ENCODE measurements around the gene TARM1. TPM values are rescaled to one million over a fixed set of nuclear protein-coding genes. Genes with fewer than 3 reads are reported as not detected.

Gene TARM1
- polyA plus RNA-seq, 1 of the 3 experiments (the other 2 are of a cell fraction): not detected

DNA sequence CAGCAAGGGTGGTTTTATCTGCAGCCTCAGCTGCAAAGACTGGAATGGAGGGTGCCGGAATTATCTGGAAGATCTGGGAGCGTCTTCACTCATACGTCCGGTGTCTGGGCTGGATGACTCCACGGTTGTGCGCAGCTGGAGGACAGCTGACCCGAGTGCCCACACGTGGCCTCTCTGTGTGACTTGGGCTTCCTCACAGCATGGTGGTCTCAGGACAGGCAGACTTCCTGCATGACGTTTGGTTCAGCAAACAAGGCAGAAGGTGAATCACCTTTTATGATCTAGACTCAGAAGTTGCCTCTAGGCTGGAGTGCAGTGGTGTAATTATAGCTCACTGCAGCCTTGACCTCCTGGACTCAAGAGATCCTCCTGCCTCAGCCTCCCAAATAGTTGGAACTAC is 56.5 kb downstream of the TARM1 start:
- H4K20me1 ChIP-seq (ENCODE audit: insufficient read depth): no peaks in the 10 kb centered on the region
- no peak overlapping the region for H3K9ac ChIP-seq
- peaks cover 17% of the 10 kb centered on the region for H3F3A ChIP-seq (replicated peaks; ENCODE audit: insufficient read depth)
- H3K27me3 ChIP-seq (ENCODE audit: insufficient read depth): no peaks in the 10 kb centered on the region
- H3K4me3 ChIP-seq (ENCODE audit: low read depth in 2 of 2, low read length in 1 of 2): no peak overlapping the region
- WGBS (ENCODE audit: low lambda C conversion rate): 28% methylated on average over 9 of the region's 9 CpGs
- H3K79me2 ChIP-seq (ENCODE audit: insufficient read depth): no peaks in the 10 kb centered on the region
- no peaks in the 10 kb centered on the region for H3K9me3 ChIP-seq
- CTCF ChIA-PET: interaction anchor here (0.8 to 7.2 kb wide), 23 partner anchors 10 to 234 kb away, joined by 3 to 128 read pairs (median 6); partner anchors contain the start of genes CACNG7, MYADM and PRKCG
- H2AFZ ChIP-seq (ENCODE audit: low read depth): no peak overlapping the region
- no peak overlapping the region for H3K4me2 ChIP-seq
- no peaks in the 10 kb centered on the region for H3K36me3 ChIP-seq (replicated peaks in 1 of 2; ENCODE audit: control insufficient read depth in 1 of 2, insufficient read depth in 2 of 2, low read length in 1 of 2)
- TF ChIP-seq SIN3A (IDR thresholded peaks at IDR 0.05; ENCODE audit: borderline replicate concordance, low read depth, low read length) (no peak), POLR2AphosphoS5 (IDR thresholded peaks at IDR 0.05; ENCODE audit: low read depth, low read length) (no peak), TCF12 (IDR thresholded peaks at IDR 0.05) (no peak), GATA2 (CRISPR knock-in tag; IDR thresholded peaks at IDR 0.05) (no peak), RXRA (IDR thresholded peaks at IDR 0.05; ENCODE audit: borderline replicate concordance, low read depth) (no peak), CHD2 (IDR thresholded peaks at IDR 0.05; ENCODE audit: low read length, partially characterized antibody) (no peak), TEAD4 (IDR thresholded peaks at IDR 0.05; ENCODE audit: borderline replicate concordance, insufficient read depth) (no peak), MXI1 (IDR thresholded peaks at IDR 0.05; ENCODE audit: low read depth, low read length) (no peak), RCOR1 (IDR thresholded peaks at IDR 0.05; ENCODE audit: low read length) (no peak), FOXJ3 (CRISPR knock-in tag; IDR thresholded peaks at IDR 0.05) (no peak), FOXM1 (IDR thresholded peaks at IDR 0.05; ENCODE audit: low read depth) (no peak), YY1 (IDR thresholded peaks at IDR 0.05; ENCODE audit: low read depth) (no peak)
- TF ChIP-seq, protein P1, sequence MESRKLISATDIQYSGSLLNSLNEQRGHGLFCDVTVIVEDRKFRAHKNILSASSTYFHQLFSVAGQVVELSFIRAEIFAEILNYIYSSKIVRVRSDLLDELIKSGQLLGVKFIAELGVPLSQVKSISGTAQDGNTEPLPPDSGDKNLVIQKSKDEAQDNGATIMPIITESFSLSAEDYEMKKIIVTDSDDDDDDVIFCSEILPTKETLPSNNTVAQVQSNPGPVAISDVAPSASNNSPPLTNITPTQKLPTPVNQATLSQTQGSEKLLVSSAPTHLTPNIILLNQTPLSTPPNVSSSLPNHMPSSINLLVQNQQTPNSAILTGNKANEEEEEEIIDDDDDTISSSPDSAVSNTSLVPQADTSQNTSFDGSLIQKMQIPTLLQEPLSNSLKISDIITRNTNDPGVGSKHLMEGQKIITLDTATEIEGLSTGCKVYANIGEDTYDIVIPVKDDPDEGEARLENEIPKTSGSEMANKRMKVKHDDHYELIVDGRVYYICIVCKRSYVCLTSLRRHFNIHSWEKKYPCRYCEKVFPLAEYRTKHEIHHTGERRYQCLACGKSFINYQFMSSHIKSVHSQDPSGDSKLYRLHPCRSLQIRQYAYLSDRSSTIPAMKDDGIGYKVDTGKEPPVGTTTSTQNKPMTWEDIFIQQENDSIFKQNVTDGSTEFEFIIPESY (IDR thresholded peaks at IDR 0.05; ENCODE audit: borderline replicate concordance, low read depth): no peak
- TF ChIP-seq, protein P2, sequence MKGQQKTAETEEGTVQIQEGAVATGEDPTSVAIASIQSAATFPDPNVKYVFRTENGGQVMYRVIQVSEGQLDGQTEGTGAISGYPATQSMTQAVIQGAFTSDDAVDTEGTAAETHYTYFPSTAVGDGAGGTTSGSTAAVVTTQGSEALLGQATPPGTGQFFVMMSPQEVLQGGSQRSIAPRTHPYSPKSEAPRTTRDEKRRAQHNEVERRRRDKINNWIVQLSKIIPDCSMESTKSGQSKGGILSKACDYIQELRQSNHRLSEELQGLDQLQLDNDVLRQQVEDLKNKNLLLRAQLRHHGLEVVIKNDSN (IDR thresholded peaks at IDR 0.05; ENCODE audit: borderline replicate concordance, low read depth): no peak
- TF ChIP-seq, protein P3, sequence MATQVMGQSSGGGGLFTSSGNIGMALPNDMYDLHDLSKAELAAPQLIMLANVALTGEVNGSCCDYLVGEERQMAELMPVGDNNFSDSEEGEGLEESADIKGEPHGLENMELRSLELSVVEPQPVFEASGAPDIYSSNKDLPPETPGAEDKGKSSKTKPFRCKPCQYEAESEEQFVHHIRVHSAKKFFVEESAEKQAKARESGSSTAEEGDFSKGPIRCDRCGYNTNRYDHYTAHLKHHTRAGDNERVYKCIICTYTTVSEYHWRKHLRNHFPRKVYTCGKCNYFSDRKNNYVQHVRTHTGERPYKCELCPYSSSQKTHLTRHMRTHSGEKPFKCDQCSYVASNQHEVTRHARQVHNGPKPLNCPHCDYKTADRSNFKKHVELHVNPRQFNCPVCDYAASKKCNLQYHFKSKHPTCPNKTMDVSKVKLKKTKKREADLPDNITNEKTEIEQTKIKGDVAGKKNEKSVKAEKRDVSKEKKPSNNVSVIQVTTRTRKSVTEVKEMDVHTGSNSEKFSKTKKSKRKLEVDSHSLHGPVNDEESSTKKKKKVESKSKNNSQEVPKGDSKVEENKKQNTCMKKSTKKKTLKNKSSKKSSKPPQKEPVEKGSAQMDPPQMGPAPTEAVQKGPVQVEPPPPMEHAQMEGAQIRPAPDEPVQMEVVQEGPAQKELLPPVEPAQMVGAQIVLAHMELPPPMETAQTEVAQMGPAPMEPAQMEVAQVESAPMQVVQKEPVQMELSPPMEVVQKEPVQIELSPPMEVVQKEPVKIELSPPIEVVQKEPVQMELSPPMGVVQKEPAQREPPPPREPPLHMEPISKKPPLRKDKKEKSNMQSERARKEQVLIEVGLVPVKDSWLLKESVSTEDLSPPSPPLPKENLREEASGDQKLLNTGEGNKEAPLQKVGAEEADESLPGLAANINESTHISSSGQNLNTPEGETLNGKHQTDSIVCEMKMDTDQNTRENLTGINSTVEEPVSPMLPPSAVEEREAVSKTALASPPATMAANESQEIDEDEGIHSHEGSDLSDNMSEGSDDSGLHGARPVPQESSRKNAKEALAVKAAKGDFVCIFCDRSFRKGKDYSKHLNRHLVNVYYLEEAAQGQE (IDR thresholded peaks at IDR 0.05; ENCODE audit: low read depth, low read length): no peak
- TF ChIP-seq, protein P4, sequence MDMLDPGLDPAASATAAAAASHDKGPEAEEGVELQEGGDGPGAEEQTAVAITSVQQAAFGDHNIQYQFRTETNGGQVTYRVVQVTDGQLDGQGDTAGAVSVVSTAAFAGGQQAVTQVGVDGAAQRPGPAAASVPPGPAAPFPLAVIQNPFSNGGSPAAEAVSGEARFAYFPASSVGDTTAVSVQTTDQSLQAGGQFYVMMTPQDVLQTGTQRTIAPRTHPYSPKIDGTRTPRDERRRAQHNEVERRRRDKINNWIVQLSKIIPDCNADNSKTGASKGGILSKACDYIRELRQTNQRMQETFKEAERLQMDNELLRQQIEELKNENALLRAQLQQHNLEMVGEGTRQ (IDR thresholded peaks at IDR 0.05; ENCODE audit: borderline replicate concordance, low read depth, low read length): no peak
- TF ChIP-seq, protein P5, sequence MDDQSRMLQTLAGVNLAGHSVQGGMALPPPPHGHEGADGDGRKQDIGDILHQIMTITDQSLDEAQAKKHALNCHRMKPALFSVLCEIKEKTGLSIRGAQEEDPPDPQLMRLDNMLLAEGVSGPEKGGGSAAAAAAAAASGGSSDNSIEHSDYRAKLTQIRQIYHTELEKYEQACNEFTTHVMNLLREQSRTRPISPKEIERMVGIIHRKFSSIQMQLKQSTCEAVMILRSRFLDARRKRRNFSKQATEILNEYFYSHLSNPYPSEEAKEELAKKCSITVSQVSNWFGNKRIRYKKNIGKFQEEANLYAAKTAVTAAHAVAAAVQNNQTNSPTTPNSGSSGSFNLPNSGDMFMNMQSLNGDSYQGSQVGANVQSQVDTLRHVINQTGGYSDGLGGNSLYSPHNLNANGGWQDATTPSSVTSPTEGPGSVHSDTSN (IDR thresholded peaks at IDR 0.05): no peak
- TF ChIP-seq, protein P6, sequence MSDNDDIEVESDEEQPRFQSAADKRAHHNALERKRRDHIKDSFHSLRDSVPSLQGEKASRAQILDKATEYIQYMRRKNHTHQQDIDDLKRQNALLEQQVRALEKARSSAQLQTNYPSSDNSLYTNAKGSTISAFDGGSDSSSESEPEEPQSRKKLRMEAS (IDR thresholded peaks at IDR 0.05; ENCODE audit: low read depth): no peak
- POLR2A ChIA-PET: interaction anchor here (0.9 kb wide), 1 partner anchor 149 kb away, joined by 3 read pairs; no protein-coding TSS in a partner anchor
- H3K27ac ChIP-seq (ENCODE audit: low read depth in 2 of 2, low read length in 1 of 2): no peak overlapping the region
- H3K9me2 ChIP-seq: no peaks in the 10 kb centered on the region
- no peak for DNase-seq
- peaks cover 0 to 6% of the 10 kb centered on the region in 2 experiments; a peak in 1 of 4 replicates for H3K4me1 ChIP-seq (ENCODE audit: control insufficient read depth in 1 of 2, insufficient read depth in 2 of 2, low read depth in 1 of 2, low read length in 1 of 2)

Measured in SK-N-SH (cell line).